Keratinocyte (primary cell): ENCODE measurements around the gene ABL1. TPM values are rescaled to one million over a fixed set of nuclear protein-coding genes. Genes with fewer than 3 reads are reported as not detected.

Experiments
- DNase-seq: peaks from one replicate; pipeline ENCODE4 v3.0.0-alpha.2; 2011; ENCODE audit warnings: low read depth, missing footprints, low spot score
- FAIRE-seq: peaks from 2 replicates; lab custom pipeline; 2011; peaks lifted over from hg19 to GRCh38; lab: Jason Lieb, UNC
- H2AFZ ChIP-seq: 2 replicates; pipeline ENCODE4 v1.6.0; 2012; ENCODE audit warnings: low read length, control low read depth, inconsistent platforms; ENCODE audit not compliant: control insufficient read depth
- H3K27ac ChIP-seq: 2 replicates; pipeline ENCODE4 v1.5.1; 2011; ENCODE audit warnings: low read length; ENCODE audit not compliant: control insufficient read depth, insufficient read depth
- H3K27me3 ChIP-seq: 3 replicates; pipeline ENCODE4 v1.6.0; 2011; ENCODE audit warnings: low read length; ENCODE audit not compliant: control insufficient read depth, insufficient read depth; ENCODE audit errors: extremely low read depth
- H3K36me3 ChIP-seq, 2 experiments: 2 replicates in 1 of 2; 3 replicates in 1 of 2; pipeline ENCODE4 v1.5.1; 2011; ENCODE audit warnings: low read length in 2 of 2, mild to moderate bottlenecking in 1 of 2; ENCODE audit not compliant: control insufficient read depth in 2 of 2, insufficient read depth in 2 of 2; ENCODE audit errors: extremely low read depth in 1 of 2
- H3K4me1 ChIP-seq: 3 replicates; pipeline ENCODE4 v1.5.1; 2011; ENCODE audit warnings: low read length; ENCODE audit not compliant: control insufficient read depth, insufficient read depth; ENCODE audit errors: extremely low read depth
- H3K4me2 ChIP-seq: 3 replicates; pipeline ENCODE4 v1.6.0; 2011; ENCODE audit warnings: low read depth, low read length; ENCODE audit not compliant: control insufficient read depth, insufficient read depth; ENCODE audit errors: extremely low read depth
- H3K4me3 ChIP-seq, 3 experiments: fragments of 200-600 bp in 1 of 3; sonication (generic) in 1 of 3; 2 replicates in 2 of 3; 3 replicates in 1 of 3; pipeline ENCODE4 v1.5.1; 2011 to 2016; ENCODE audit warnings: low read length in 3 of 3, mild to moderate bottlenecking in 3 of 3, control low read depth in 2 of 3, inconsistent platforms in 1 of 3, low read depth in 1 of 3, mixed read lengths in 1 of 3, mixed run types in 1 of 3, moderate library complexity in 1 of 3; ENCODE audit not compliant: control insufficient read depth in 2 of 3, insufficient read depth in 2 of 3; ENCODE audit errors: extremely low read depth in 1 of 3
- H3K79me2 ChIP-seq: 2 replicates; pipeline ENCODE4 v1.6.0; 2012; ENCODE audit warnings: low read length; ENCODE audit not compliant: control insufficient read depth, insufficient read depth
- H3K9ac ChIP-seq: 3 replicates; pipeline ENCODE4 v1.6.0; 2011; ENCODE audit warnings: low read length; ENCODE audit not compliant: control insufficient read depth, insufficient read depth; ENCODE audit errors: extremely low read depth
- H3K9me1 ChIP-seq: 3 replicates; pipeline ENCODE4 v1.6.0; 2011; ENCODE audit warnings: low read length; ENCODE audit not compliant: control insufficient read depth, insufficient read depth; ENCODE audit errors: extremely low read depth
- H3K9me3 ChIP-seq: 2 replicates; pipeline ENCODE4 v1.5.1; 2012; ENCODE audit warnings: low read depth, low read length; ENCODE audit not compliant: control insufficient read depth
- H4K20me1 ChIP-seq: 3 replicates; pipeline ENCODE4 v1.6.0; 2011; ENCODE audit warnings: low read length; ENCODE audit not compliant: control insufficient read depth, insufficient read depth; ENCODE audit errors: extremely low read depth
- EZH2 ChIP-seq: IDR thresholded peaks from one replicate; pipeline ENCODE4 v1.6.1; 2012; ENCODE audit warnings: inconsistent platforms, mild to moderate bottlenecking, low read length, moderate library complexity
- dilution Hi-C: fragments of 300-500 bp; cut with MboI; formaldehyde crosslinking; loops from one replicate; pipeline ENCODE4 v1.7.0; 2020; ENCODE audit warnings: low sequenced_read_pairs; ENCODE audit not compliant: extremely low pct_ligation_motif_present
- polyA plus RNA-seq, 5 experiments: library from polyadenylated mRNA; depleted of rRNA in 3 of 5; stranded (reverse) in 3 of 5; stranded (forward) in 1 of 5; unstranded in 1 of 5; fragments of >200 nt; gene quantifications; 1 replicate in 1 of 5; 2 replicates in 3 of 5; 3 replicates in 1 of 5; pipeline versions ENCODE4 v1.2.1 to v1.2.3, GENCODE V29; 2011 to 2012; ENCODE audit warnings: missing spikeins in 2 of 5, low read depth in 1 of 5, low replicate concordance in 1 of 5
- TF ChIP-seq, protein P1 (sequence below), 3 experiments: IDR thresholded peaks in 1 of 3; conservative IDR thresholded peaks in 1 of 3; optimal IDR thresholded peaks in 1 of 3; 2 replicates in 2 of 3; 3 replicates in 1 of 3; pipeline versions ENCODE3 to v1.5.1; 2011; ENCODE audit warnings: low read length in 3 of 3, mild to moderate bottlenecking in 3 of 3, moderate library complexity in 2 of 3, control low read depth in 1 of 3, inconsistent platforms in 1 of 3; ENCODE audit not compliant: insufficient read depth in 2 of 3; ENCODE audit errors: extremely low read depth in 1 of 3

ABL1 gene
- polyA plus RNA-seq, 1 donor (not counting 4 experiments of a cell fraction or from before 2014, with no cell fraction given): 17.0 TPM

DNA sequence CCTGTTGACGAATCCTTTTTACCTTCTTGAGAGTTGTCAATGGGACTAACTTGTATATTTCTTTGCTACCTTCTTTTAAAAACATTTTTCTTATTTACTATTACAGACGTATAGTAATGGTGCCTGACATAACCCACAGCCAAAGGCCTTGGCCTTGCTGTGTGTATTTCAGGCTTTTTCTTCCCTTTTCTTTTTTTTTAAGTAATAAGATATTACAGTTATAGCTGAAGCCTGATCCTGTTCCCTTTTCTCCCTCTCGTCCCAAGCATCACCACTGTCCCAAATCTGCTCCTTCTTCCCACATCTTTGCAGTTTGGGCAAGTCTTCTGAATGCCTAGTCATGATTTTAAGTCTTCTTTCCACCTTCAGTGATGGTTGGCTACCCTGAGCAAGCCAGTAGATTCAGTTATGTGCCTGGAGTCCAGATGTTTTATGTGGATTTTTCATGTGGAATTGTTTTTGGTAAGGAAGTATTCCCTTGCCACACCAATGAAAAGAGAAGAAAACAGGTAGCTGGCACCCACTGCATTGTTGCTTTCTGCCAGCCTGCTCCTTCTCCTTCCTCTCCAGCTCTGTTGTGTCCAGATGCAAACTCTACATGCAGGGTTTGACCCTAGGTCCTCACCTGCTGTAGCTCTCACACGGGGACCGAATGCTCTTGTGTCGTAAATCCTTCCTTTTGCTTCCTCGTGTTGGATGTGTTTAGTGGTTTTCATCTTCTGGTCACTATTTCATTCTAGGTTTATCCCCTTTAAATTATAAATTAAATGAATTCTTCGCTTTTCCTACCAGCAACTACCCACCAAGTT lies 26.5 kb downstream of the ABL1 start:
- Histone ChIP-seq H3K79me2 (peaks cover 9% of the 10 kb centered on the region), H2AFZ (no peak overlapping the region), H3K4me1 (no peaks in the 10 kb centered on the region), H3K4me3 (no peak overlapping the region), H3K9me1 (no peaks in the 10 kb centered on the region), H4K20me1 (peaks cover under 1% of the 10 kb centered on the region), H3K9me3 (no peaks in the 10 kb centered on the region), H3K36me3 (peaks cover 17 to 23% of the 10 kb centered on the region in 2 experiments), H3K27me3 (no peaks in the 10 kb centered on the region), H3K4me2 (no peak overlapping the region), H3K9ac (no peak overlapping the region), H3K27ac (no peak overlapping the region)
- DNase-seq: no peak
- FAIRE-seq: no peak
- dilution Hi-C loops: no loop called here
- no peak for TF ChIP-seq EZH2
- TF ChIP-seq, protein P1, sequence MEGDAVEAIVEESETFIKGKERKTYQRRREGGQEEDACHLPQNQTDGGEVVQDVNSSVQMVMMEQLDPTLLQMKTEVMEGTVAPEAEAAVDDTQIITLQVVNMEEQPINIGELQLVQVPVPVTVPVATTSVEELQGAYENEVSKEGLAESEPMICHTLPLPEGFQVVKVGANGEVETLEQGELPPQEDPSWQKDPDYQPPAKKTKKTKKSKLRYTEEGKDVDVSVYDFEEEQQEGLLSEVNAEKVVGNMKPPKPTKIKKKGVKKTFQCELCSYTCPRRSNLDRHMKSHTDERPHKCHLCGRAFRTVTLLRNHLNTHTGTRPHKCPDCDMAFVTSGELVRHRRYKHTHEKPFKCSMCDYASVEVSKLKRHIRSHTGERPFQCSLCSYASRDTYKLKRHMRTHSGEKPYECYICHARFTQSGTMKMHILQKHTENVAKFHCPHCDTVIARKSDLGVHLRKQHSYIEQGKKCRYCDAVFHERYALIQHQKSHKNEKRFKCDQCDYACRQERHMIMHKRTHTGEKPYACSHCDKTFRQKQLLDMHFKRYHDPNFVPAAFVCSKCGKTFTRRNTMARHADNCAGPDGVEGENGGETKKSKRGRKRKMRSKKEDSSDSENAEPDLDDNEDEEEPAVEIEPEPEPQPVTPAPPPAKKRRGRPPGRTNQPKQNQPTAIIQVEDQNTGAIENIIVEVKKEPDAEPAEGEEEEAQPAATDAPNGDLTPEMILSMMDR (optimal IDR thresholded peaks at IDR 0.05 in 1 of 3, IDR thresholded peaks at IDR 0.05 in 1 of 3, conservative IDR thresholded peaks at IDR 0.05 in 1 of 3; ENCODE audit: extremely low read depth in 1 of 3, insufficient read depth in 2 of 3, low read length in 3 of 3): no peak

DNA sequence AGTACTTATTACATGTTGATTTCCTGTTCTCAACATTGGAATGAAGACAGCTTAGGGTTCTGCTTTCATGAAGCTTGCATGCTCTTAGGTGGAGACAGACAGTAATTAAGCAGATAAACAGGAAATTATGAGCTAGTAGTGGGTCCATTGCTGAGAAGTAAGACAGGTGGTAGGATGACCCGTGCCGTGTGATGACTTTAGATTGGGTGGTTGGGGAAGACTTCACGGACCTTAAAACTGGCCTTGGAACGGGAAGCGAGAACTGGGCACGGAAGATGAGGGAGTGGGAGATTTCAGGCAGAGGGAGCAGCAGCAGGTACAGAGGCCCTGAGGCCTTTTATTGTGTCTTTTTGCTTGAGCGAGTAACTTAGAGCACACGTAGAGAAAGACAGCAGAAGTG lies 27.2 kb downstream of the ABL1 start:
- Histone ChIP-seq H4K20me1 (peaks cover 5% of the 10 kb centered on the region), H3K4me1 (no peaks in the 10 kb centered on the region), H3K4me3 (no peak overlapping the region), H3K9ac (no peak overlapping the region), H3K4me2 (no peak overlapping the region), H3K9me3 (no peaks in the 10 kb centered on the region), H3K9me1 (no peaks in the 10 kb centered on the region), H3K27ac (no peak overlapping the region), H3K79me2 (peaks cover 9% of the 10 kb centered on the region), H3K36me3 (peaks cover 14 to 19% of the 10 kb centered on the region in 2 experiments), H3K27me3 (no peaks in the 10 kb centered on the region), H2AFZ (no peak overlapping the region)
- no peak for TF ChIP-seq EZH2
- TF ChIP-seq, protein P1 (optimal IDR thresholded peaks at IDR 0.05 in 1 of 3, IDR thresholded peaks at IDR 0.05 in 1 of 3, conservative IDR thresholded peaks at IDR 0.05 in 1 of 3; ENCODE audit: extremely low read depth in 1 of 3, insufficient read depth in 2 of 3, low read length in 3 of 3): no peak
- dilution Hi-C loops: no loop called here
- no peak for DNase-seq
- FAIRE-seq: no peak
